Heart left ventricle (tissue), 13 donors: ENCODE measurements around the gene GRHL1.

Experiments
- POLR2A ChIP-seq, 2 donors: fragments of 450-650 bp; IDR thresholded peaks; one replicate each; pipeline ENCODE4 v1.6.1; 2017; ENCODE audit warnings: antibody characterized with exemption in 2 of 2, mild to moderate bottlenecking in 2 of 2, moderate library complexity in 2 of 2
- TF ChIP-seq, protein P1 (sequence below), 12 donors: fragments of 200-600 bp; sonication (generic) in 4 of 12; IDR thresholded peaks; one replicate each; pipeline versions ENCODE4 v1.5.0 to v1.8.0; 2018 to 2022; ENCODE audit warnings: antibody characterized with exemption in 12 of 12, mild to moderate bottlenecking in 5 of 12
- donor health status: ischemic (EF 13 %, LVEDD 7.1; RV severe dilation, severe dysfunction).
- donor health status: DM: no; HTN: yes; CAD: no.
- donor health status: DM: no; HTN: no; CAD: no.
- donor health status: ischemic (EF 25% LVEDD 6.9; RV normal size, moderate dysfunction).
- donor health status: ischemic (EF 25% LVEDD 5.7; RV mildly dilated, moderate dysfunction).
- donor health status: ischemic (EF 35%, LVEDD 5.7; RV mildly dilated, moderate dysfunction).
- donor health status: nonischemic (EF 11% LVEDD 7.7; RV severe dilation, severe dysfunction).
- donor health status: DM: yes; HTN: yes; CAD: no.
- donor health status: PGD.
- donor health status: ischemic (EF 29% LVEDD 5.4; RV normal size, mild dysfunction).
- donor health status: nonischemic (EF 23%, LVEDD 6.1; RV moderate dilation, normal function).

DNA sequence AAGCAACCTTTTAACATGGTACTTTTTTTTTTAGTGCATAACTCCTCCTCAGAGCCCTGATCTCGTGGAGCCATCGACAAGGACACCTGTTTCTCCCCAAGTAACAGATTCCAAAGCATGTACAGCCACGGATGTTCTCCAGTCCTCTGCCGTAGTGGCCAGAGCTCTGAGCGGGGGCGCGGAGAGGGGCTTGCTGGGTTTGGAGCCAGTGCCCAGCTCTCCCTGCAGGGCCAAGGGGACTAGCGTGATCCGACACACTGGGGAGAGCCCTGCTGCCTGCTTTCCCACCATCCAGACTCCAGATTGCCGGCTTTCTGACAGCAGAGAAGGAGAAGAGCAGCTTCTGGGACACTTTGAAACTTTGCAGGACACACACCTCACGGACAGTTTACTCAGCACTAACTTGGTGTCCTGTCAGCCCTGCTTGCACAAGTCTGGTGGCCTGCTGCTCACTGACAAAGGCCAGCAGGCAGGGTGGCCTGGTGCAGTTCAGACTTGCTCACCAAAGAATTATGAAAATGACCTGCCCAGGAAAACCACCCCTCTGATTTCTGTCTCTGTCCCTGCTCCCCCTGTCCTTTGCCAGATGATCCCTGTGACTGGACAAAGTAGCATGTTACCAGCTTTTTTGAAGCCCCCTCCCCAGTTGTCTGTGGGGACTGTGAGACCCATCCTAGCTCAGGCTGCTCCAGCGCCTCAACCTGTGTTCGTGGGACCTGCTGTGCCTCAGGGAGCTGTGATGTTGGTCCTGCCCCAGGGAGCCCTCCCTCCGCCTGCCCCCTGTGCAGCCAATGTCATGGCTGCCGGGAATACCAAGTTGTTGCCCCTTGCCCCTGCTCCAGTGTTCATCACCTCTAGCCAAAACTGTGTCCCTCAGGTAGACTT is 96.4 kb downstream of the GRHL1 start:
- TF ChIP-seq POLR2A (IDR thresholded peaks at IDR 0.05) = no peak
- TF ChIP-seq, protein P1, sequence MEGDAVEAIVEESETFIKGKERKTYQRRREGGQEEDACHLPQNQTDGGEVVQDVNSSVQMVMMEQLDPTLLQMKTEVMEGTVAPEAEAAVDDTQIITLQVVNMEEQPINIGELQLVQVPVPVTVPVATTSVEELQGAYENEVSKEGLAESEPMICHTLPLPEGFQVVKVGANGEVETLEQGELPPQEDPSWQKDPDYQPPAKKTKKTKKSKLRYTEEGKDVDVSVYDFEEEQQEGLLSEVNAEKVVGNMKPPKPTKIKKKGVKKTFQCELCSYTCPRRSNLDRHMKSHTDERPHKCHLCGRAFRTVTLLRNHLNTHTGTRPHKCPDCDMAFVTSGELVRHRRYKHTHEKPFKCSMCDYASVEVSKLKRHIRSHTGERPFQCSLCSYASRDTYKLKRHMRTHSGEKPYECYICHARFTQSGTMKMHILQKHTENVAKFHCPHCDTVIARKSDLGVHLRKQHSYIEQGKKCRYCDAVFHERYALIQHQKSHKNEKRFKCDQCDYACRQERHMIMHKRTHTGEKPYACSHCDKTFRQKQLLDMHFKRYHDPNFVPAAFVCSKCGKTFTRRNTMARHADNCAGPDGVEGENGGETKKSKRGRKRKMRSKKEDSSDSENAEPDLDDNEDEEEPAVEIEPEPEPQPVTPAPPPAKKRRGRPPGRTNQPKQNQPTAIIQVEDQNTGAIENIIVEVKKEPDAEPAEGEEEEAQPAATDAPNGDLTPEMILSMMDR (IDR thresholded peaks at IDR 0.05) = no peak
